Left lung (tissue), 10 donors: ENCODE measurements around the gene SNX14. TPM values are rescaled to one million over a fixed set of nuclear protein-coding genes. Genes with fewer than 3 reads are reported as not detected.

Experiments
- ATAC-seq: fragments of 200-7000 bp; cut with Tn5 transposase; one replicate; pipeline ENCODE4 v1.9.1; 2020; ENCODE audit warnings: moderate library complexity
- DNase-seq, 4 donors: peaks; one replicate each; pipeline ENCODE4 v3.0.0-alpha.2; 2013 to 2020
- H3K27ac ChIP-seq, 2 donors: fragments of 200-600 bp; sonication (generic) in 1 of 2; one replicate each; pipeline versions ENCODE4 v1.5.0 to v1.8.0; 2020 to 2021
- H3K27me3 ChIP-seq, 2 donors: fragments of 200-600 bp; sonication (generic) in 1 of 2; one replicate each; pipeline versions ENCODE4 v1.5.0 to v1.8.0; 2020 to 2021
- H3K36me3 ChIP-seq, 2 donors: fragments of 200-600 bp; sonication (generic) in 1 of 2; one replicate each; pipeline versions ENCODE4 v1.5.0 to v1.8.0; 2020 to 2021
- H3K4me1 ChIP-seq, 2 donors: fragments of 200-600 bp; one replicate each; pipeline ENCODE4 v1.8.0; 2021
- H3K4me3 ChIP-seq, 2 donors: fragments of 200-600 bp; sonication (generic) in 1 of 2; one replicate each; pipeline versions ENCODE4 v1.5.0 to v1.8.0; 2020 to 2021; ENCODE audit warnings: mild to moderate bottlenecking in 1 of 2
- H3K9me3 ChIP-seq, 2 donors: fragments of 200-600 bp; sonication (generic) in 1 of 2; one replicate each; pipeline versions ENCODE4 v1.5.0 to v1.8.0; 2020 to 2021
- CTCF ChIP-seq, 2 donors: fragments of 200-600 bp; sonication (generic) in 1 of 2; IDR thresholded peaks; one replicate each; pipeline versions ENCODE4 v1.5.0 to v1.8.0; 2021; ENCODE audit warnings: antibody characterized with exemption in 2 of 2
- intact Hi-C, 2 donors: fragments of 100-400 bp; cut with DNase I; formaldehyde crosslinking; loops; one replicate each; pipeline versions ENCODE4 v1.11.2 to v1.14.2; 2022
- polyA plus RNA-seq, 6 donors: library from polyadenylated mRNA; unstranded; fragments of 120-200 nt; gene quantifications; one replicate each; pipeline ENCODE4 v1.2.1, GENCODE V29; 2013; ENCODE audit not compliant: insufficient read length in 6 of 6
- total RNA-seq, 2 donors: library from RNA; stranded (reverse); fragmentation: NEBNext Ultra II Directional; extraction: Animal tissue kit (Norgen Biotek cat#: 25700); gene quantifications; one replicate each; pipeline ENCODE4 v1.2.1, GENCODE V29; 2021
- donor health status: DM: no; HTN: yes; CAD: no.
- donor health status: DM: no; HTN: no; CAD: no.

The SNX14 gene
- total and polyA plus RNA-seq, 8 donors = 79.9 to 150 (median 125) TPM

DNA sequence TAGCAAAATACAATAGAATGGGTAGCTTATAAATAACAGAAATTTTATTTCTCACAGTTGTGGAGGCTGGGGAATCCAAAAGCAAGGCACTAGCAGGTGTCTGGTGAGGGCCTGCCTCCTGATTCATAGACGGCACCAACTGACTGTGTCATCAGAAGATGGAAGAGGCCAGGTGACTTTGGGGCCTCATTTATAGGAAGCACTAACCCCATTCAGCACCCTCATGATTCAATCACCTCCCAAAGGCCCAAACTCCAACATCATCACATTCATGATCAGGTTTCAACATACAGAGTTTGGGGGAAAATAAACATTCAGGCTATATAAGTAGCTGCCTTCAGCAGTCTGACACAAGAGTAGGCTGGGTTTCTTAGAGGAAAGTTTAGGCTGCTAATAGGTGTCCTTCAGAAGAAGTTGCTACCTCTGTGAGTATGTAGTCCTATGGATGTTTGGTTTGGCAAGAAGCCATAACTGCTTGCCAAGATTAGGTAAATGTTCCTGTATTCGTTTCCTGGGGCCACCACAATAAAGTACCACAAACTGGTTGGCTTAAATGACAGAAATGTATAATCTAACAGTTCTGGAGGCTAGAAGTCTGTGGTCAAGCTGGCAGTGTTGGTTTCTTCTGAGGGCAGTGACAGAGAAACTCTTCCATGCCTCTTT, 94.9 kb downstream of the SNX14 start:
- intact Hi-C loops = no loop called here
- H3K27me3 ChIP-seq = no peaks in the 10 kb centered on the region
- no peak overlapping the region for H3K4me3 ChIP-seq
- H3K4me1 ChIP-seq = peaks cover 2 to 5% of the 10 kb centered on the region in 2 donors
- ATAC-seq = peak; percentile 72
- H3K9me3 ChIP-seq = peaks cover 0 to 5% of the 10 kb centered on the region in 2 donors
- DNase-seq = peak in 2 of 4 donors; percentile 6 to 55
- no peak overlapping the region for H3K27ac ChIP-seq
- peaks cover 0 to 16% of the 10 kb centered on the region in 2 donors for H3K36me3 ChIP-seq
- TF ChIP-seq CTCF (IDR thresholded peaks at IDR 0.05) = no peak

- Histone ChIP-seq H3K4me3 (no peak overlapping the region), H3K27ac (no peak overlapping the region), H3K36me3 (peaks cover 0 to 6% of the 10 kb centered on the region in 2 donors), H3K4me1 (peaks cover 3 to 5% of the 10 kb centered on the region in 2 donors), H3K9me3 (peaks cover 0 to 5% of the 10 kb centered on the region in 2 donors), H3K27me3 (no peaks in the 10 kb centered on the region)
- TF ChIP-seq CTCF (IDR thresholded peaks at IDR 0.05) = no peak
- intact Hi-C loops = no loop called here
- no peak for ATAC-seq
- no peak for DNase-seq
Observed at GRCh38 chr6:85496856-85497255, 96.8 kb downstream of the SNX14 start.

- Histone ChIP-seq H3K9me3 (peaks cover 0 to 5% of the 10 kb centered on the region in 2 donors), H3K4me3 (no peak overlapping the region), H3K27me3 (no peaks in the 10 kb centered on the region), H3K36me3 (peaks cover 0 to 2% of the 10 kb centered on the region in 2 donors), H3K27ac (no peak overlapping the region), H3K4me1 (peaks cover 3 to 5% of the 10 kb centered on the region in 2 donors)
- ATAC-seq = peak; percentile 8
- no peak for TF ChIP-seq CTCF (IDR thresholded peaks at IDR 0.05)
- intact Hi-C loops = no loop called here
- no peak for DNase-seq
Observed at GRCh38 chr6:85496009-85496579, 97.6 kb downstream of the SNX14 start.

DNA sequence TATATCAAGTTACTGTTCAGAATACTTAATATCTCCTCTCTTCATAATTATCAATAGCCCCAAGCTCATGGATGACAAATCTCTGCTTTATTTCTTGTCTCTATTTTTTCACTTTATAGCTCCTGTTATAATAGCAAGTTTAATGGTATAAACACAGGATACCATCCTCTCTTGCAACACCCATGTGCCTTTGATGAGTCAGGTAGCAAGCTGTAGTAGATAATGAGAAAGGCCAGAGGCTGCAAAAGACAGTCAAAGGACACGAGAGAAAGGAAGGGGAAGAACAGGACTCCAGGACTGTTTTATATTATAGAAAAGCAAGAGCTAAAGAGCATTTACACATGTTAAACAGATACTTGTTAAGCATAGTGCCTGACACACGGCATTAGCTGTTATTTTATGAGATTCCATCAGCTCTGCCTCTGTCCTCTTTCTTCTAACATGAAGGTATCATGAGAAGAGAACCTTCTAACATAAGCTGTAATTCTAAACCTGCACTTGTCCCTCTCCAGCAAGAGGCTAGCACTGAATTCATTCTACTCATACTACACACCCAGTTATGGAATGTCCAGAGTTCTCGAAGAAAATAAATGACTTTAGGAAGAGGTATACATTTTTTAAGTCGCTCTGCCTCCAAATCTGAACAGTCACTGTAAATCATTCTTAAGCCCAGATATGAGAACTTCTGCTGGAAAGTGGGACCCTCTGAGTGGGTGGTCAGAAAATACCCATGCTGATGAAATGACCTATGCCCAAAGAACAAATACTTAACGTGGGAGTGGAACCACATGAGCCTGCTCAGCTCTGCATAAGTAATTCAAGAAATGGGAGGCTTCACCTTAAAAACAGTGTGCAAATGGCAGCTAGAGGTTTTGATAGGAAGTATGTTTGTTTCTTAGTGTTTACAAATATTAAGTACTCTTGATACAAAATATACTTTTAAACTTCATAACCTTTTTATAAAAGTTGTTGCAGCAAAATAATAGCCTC, 98.8 kb downstream of the SNX14 start:
- no peaks in the 10 kb centered on the region for H3K36me3 ChIP-seq
- DNase-seq = peak in 1 of 4 donors; percentile 15
- H3K4me3 ChIP-seq = no peak overlapping the region
- H3K27ac ChIP-seq = peak overlapping the region; percentile 23
- H3K4me1 ChIP-seq = peaks cover 3 to 5% of the 10 kb centered on the region in 2 donors
- peaks cover 0 to 5% of the 10 kb centered on the region in 2 donors for H3K9me3 ChIP-seq
- TF ChIP-seq CTCF (IDR thresholded peaks at IDR 0.05) = no peak
- peak; percentile 84 for ATAC-seq
- intact Hi-C loops = no loop called here
- H3K27me3 ChIP-seq = no peaks in the 10 kb centered on the region
